NCI-H510A treated with DMSO at 0.1 percent for 48 hours (cell line): ENCODE data around the gene OGA.
A peak's percentile ranks its signal among the peaks of the same experiment; 100 is the strongest.

Source experiments
- DNase-seq: peaks from one replicate; lab custom pipeline; 2025; lab: John Stamatoyannopoulos, UW

The OGA gene

GRCh38 chr10:101835362-101835761, 17.1 kb upstream of the OGA start:
- DNase-seq: no peak

- DNase-seq: no peak
These were observed 16.1 kb upstream of the OGA start for GRCh38 chr10:101834341-101834740.

DNA sequence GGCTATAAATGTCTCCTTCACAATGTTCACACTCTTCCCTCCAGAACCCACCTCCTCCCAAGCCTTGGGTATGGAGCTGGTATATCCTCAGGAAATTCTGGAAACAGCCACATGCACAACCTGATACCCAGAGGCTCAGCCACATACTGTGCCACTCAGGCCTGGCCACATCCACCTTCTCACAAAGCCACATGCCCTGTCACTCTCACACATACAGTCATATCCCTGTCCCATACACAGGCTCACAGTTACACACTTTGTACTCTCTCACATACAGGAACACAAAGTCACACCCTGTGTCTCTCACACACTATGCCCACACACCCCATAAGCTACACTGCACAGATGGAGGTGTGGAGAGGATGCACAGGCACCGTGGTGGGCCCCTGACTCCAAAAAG, 15.2 kb upstream of the OGA start:
- DNase-seq: no peak

- DNase-seq: no peak
These were observed 14.1 kb upstream of the OGA start for GRCh38 chr10:101832325-101832771.

- DNase-seq: no peak
These were observed 13.0 kb upstream of the OGA start for GRCh38 chr10:101831169-101831811.

GRCh38 chr10:101830322-101831168, 12.3 kb upstream of the OGA start:
- DNase-seq: no peak

- no peak for DNase-seq
These were observed 11.5 kb upstream of the OGA start for GRCh38 chr10:101829561-101830315.

DNA sequence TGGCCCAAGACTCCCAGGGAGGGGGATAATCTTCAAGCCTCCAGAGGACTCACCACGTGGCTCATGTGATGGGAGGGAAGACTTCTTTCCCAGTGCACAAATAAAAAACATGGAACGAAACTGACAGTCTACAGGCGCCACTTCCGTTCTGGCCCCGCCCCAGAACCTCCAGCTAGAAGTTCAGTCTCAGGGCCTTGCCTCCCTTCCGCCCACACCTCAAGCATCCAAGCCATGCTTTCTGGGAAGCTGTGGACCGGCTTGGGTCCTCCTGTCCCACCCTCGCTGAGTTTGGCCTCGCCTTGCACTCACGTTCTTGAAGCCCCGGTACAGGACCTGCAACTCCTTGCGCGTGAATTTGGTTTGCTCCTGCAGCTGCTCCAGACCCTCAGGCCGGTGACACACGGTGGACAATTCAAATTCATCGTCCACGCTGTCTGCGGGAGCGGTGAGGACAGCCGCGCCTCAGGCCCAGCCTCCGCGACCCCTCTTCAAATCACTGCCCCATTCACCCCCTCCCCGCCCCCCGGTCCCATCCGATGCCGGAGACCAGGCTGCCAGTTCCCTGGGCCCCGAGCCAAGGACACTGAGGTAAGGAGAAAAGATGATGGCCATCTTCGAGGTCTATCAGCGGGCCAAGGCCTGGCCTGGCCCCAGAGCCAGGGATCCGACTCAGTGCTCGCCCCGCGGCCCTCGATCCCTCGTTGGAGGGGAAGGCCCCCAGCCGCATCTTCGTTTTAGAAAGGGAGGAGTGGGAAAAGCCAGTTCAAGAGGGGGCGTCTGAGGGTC, 10.7 kb upstream of the OGA start:
- DNase-seq: no peak

GRCh38 chr10:101827919-101828600, 9.8 kb upstream of the OGA start:
- no peak for DNase-seq

GRCh38 chr10:101826852-101827434, 8.7 kb upstream of the OGA start:
- no peak for DNase-seq

GRCh38 chr10:101824736-101825135, 6.5 kb upstream of the OGA start:
- DNase-seq: no peak

GRCh38 chr10:101818872-101819633, 809 bp upstream of the OGA start:
- peak; percentile 87 for DNase-seq

DNA sequence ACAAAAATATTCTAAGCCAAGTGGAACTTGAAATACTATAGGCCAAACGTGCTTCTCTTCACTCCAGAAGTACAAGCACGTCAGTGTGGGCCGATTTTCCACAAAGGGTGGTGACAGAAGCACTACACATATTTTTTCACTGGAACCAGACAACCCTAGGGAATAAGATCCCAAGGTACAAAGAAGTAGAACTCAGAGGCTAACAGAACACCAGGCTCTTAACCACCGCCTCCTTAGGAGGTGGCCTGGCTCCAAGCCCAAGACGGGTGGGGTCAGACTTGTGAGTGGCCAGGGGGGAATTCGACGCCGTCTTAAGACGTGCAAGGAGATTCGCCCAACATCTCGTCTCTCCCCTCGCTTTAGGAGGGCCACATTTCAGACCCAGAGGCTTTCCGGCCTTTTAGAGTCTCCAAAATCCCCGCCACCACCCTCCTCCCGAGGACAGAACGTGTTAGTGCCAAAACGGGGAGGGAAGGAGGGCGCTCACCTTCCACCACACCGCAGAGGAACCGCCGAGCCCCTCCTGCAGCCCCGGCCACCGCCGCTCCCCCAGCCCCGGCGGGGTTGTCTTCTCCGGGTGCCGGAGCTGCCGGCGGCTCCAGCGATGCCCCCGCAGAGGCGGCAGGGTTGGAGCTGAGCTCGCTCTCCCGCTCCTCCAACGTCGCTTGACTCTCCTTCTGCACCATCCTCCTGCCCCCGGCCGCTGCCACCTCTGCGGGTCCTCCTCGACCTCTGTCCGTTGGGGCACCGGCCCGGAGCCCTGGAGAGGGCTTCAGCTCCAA, 716 bp downstream of the OGA start:
- DNase-seq: peak; percentile 21

DNA sequence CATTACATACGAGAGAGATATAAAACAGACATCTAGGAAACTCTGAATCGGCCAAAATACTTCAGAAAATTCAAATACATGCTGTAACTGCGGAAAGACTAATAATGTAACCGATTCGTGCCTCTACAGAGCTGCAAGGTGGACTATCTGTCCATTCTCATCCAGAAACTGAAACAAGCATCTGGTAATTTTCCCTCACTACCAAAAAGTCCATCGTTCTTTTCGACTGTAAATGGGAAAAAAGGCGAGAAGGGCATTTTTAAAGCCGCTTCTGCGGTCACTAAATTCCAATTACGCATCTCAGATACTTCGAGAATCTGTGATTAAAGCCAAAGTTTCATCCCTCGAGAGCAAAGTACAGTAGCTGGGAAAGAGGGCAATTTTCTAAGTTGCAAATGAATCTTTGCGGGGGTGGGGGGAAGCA, 1.3 kb downstream of the OGA start:
- no peak for DNase-seq

DNA sequence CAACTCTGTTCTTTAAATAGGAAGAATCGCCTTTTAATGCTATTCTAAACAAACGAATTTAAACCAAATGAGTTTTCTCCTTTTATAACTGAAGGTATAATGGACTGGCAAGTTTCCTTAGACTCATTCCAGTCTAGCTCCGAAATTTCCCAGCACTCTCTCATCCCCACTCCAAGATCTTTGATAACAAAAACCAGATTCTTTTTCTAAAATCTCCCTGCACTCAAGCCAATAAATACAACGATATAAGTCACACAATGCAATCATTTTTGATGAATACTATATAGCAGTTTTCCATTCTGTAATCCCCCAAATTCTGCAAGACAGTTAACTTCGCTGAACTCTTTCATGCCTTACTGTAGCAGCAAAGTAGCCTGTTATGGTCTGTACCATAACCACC, 1.9 kb downstream of the OGA start:
- no peak for DNase-seq

- DNase-seq: no peak
These were observed 3.7 kb downstream of the OGA start for GRCh38 chr10:101814466-101815071.

DNA sequence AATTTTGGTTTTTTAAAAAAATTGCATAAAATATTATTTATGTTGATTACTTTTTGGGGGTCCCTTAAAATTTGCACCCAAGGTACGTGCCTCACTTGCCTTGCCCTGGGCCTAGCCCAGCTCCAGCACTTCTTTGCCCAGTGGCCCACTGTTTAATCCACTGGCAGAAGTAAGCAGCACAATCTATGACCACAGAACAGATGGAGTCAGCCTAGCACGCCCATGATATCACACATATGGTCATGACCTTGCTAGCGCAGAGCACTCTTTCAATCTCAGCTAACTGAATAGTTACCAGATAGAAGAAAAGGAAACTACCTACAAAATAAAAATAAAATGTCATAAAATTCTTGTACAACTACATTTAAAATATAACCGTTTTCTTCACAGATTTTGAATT, 5.6 kb downstream of the OGA start:
- no peak for DNase-seq

DNA sequence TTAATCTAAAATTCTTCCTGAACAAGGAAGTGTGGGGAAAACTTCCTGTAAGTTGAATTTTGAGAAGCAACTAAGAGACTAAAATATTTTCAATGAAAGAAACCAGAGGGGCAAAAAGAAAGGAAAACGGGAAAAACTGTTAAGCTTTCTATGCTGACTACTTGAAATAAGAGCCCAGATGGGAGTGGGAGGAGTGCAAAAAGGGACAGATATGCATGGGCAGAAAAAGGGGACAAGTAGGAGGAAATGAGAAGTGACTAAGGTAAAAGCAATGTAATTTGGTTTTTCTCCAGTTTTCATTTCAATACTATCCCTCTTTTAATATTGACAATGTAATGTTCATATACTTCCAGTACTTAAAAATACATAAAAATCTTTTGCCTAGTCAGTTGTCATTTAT, 11.1 kb downstream of the OGA start:
- no peak for DNase-seq

DNA sequence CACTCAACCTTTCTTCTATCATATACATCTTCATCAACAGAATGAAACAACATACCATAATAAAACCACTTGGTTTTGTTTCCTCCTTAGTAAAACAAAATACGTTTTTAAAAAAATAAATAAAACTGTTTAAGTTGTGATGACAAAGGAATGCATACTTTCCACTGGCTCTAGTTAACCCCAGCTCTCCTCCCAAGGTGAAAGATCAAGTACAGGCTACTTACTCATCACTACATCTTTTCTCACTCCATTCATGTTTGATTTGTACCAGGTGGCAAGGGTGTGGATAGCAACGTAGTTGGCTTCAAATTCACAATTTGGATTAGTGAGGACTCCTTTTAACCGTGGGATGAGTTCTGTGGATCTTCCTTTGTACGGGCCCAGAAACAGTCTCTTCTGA, 14.7 kb downstream of the OGA start:
- no peak for DNase-seq
